EH (cell line): ENCODE results near the gene INCA1.

Experiments
- DNase-seq: peaks from one replicate; pipeline ENCODE4 v3.0.0-alpha.2; 2015; ENCODE audit warnings: low read depth

The INCA1 gene

GRCh38 chr17:4971826-4972225, 25.5 kb downstream of the INCA1 start:
- DNase-seq, result no peak

- DNase-seq, result no peak
Observed at GRCh38 chr17:4970273-4970672, 27.0 kb downstream of the INCA1 start.

GRCh38 chr17:4969551-4970173, 27.7 kb downstream of the INCA1 start:
- peak; percentile 53 for DNase-seq

GRCh38 chr17:4969047-4969550, 28.2 kb downstream of the INCA1 start:
- peak; percentile 95 for DNase-seq

- no peak for DNase-seq
Observed at GRCh38 chr17:4968486-4969046, 28.8 kb downstream of the INCA1 start.

GRCh38 chr17:4967539-4968485, 29.5 kb downstream of the INCA1 start, which contains the start of gene SPAG7:
Gene SPAG7, minus strand, starts transcription at chr17:4967817. Its CDS starts 13 bp downstream, at chr17:4967804.
- DNase-seq, result peak; percentile 96

GRCh38 chr17:4966844-4967538, 30.3 kb downstream of the INCA1 start:
- DNase-seq, result peak; percentile 100

- DNase-seq, result no peak
Observed at GRCh38 chr17:4965311-4965986, 31.9 kb downstream of the INCA1 start.

GRCh38 chr17:4960279-4960922, 36.9 kb downstream of the INCA1 start:
- no peak for DNase-seq

- DNase-seq, result no peak
Observed at GRCh38 chr17:4959261-4959965, 37.9 kb downstream of the INCA1 start.

- no peak for DNase-seq
Observed at GRCh38 chr17:4958102-4958501, 39.2 kb downstream of the INCA1 start.

- DNase-seq, result no peak
Observed at GRCh38 chr17:4956493-4957061, 40.7 kb downstream of the INCA1 start.

GRCh38 chr17:4955091-4955490, 42.2 kb downstream of the INCA1 start:
- no peak for DNase-seq

- DNase-seq, result peak; percentile 86
Observed at GRCh38 chr17:4953451-4953961, 43.8 kb downstream of the INCA1 start.

GRCh38 chr17:4951486-4951885, 45.8 kb downstream of the INCA1 start:
- DNase-seq, result no peak

- DNase-seq, result no peak
Observed at GRCh38 chr17:4950746-4951204, 46.5 kb downstream of the INCA1 start, which contains the start of gene ENO3. Gene ENO3, plus strand, starts transcription at chr17:4951119. Its CDS starts 711 bp downstream, at chr17:4951830.

GRCh38 chr17:4950075-4950745, 47.1 kb downstream of the INCA1 start:
- DNase-seq, result peak; percentile 56

- DNase-seq, result peak; percentile 71
Observed at GRCh38 chr17:4949321-4950074, 47.8 kb downstream of the INCA1 start.
